Kidney epithelial cell (primary cell): ENCODE data around the gene ATG2B. TPM values are rescaled to one million over a fixed set of nuclear protein-coding genes. Genes with fewer than 3 reads are reported as not detected.

ENCODE experiments used
- DNase-seq: peaks from one replicate; pipeline ENCODE4 v3.0.0-alpha.2; 2010; ENCODE audit warnings: low read depth
- H3K27me3 ChIP-seq: 2 replicates; pipeline ENCODE4 v1.6.0; 2011; ENCODE audit warnings: low read length; ENCODE audit not compliant: control insufficient read depth, insufficient read depth
- H3K36me3 ChIP-seq: 2 replicates; pipeline ENCODE4 v1.5.1; 2011; ENCODE audit warnings: low read length; ENCODE audit not compliant: control insufficient read depth, insufficient read depth
- H3K4me3 ChIP-seq: 2 replicates; pipeline ENCODE4 v1.5.1; 2011; ENCODE audit warnings: low read depth, mild to moderate bottlenecking, control low read depth, low read length
- CTCF ChIP-seq: IDR thresholded peaks from 2 replicates; pipeline ENCODE4 v1.5.1; 2011; ENCODE audit warnings: mild to moderate bottlenecking, moderate library complexity, low read length, control low read depth, inconsistent platforms; ENCODE audit not compliant: insufficient read depth, poor library complexity, severe bottlenecking
- total RNA-seq: library from RNA; depleted of rRNA; stranded (reverse); fragments of >200 nt; gene quantifications from 2 replicates; pipeline ENCODE4 v1.2.3, GENCODE V29; 2015

Gene ATG2B
- total RNA-seq, 1 donor from 2014 or later = 12.0 TPM

GRCh38 chr14:96303981-96304380 is 59.2 kb downstream of the ATG2B start:
- no peak for DNase-seq
- Histone ChIP-seq H3K36me3 (no peaks in the 10 kb centered on the region), H3K27me3 (no peaks in the 10 kb centered on the region), H3K4me3 (no peak overlapping the region)
- no peak for TF ChIP-seq CTCF

GRCh38 chr14:96299441-96299840 is 63.7 kb downstream of the ATG2B start:
- no peak for DNase-seq
- TF ChIP-seq CTCF = no peak
- Histone ChIP-seq H3K27me3 (no peaks in the 10 kb centered on the region), H3K4me3 (no peak overlapping the region), H3K36me3 (no peaks in the 10 kb centered on the region)

- Histone ChIP-seq H3K4me3 (no peak overlapping the region), H3K36me3 (no peaks in the 10 kb centered on the region), H3K27me3 (no peaks in the 10 kb centered on the region)
- TF ChIP-seq CTCF = no peak
- no peak for DNase-seq
These were observed 65.1 kb downstream of the ATG2B start for GRCh38 chr14:96297997-96298515.

- no peaks in the 10 kb centered on the region for H3K27me3 ChIP-seq
- DNase-seq = no peak
- peak; percentile 35 for TF ChIP-seq CTCF
These were observed 66.1 kb downstream of the ATG2B start for GRCh38 chr14:96297000-96297399.

GRCh38 chr14:96294246-96294645 is 68.9 kb downstream of the ATG2B start:
- TF ChIP-seq CTCF = no peak
- no peak overlapping the region for H3K4me3 ChIP-seq
- no peak for DNase-seq
- no peaks in the 10 kb centered on the region for H3K27me3 ChIP-seq
- H3K36me3 ChIP-seq = peaks cover 1% of the 10 kb centered on the region

More at GRCh38 chr14:96297000-96297399, 66.1 kb downstream of the ATG2B start:
- no peak overlapping the region for H3K4me3 ChIP-seq
- no peaks in the 10 kb centered on the region for H3K36me3 ChIP-seq

GRCh38 chr14:96287856-96288255 is 75.3 kb downstream of the ATG2B start:
- H3K27me3 ChIP-seq = no peaks in the 10 kb centered on the region
- H3K36me3 ChIP-seq = peaks cover 1% of the 10 kb centered on the region
- no peak for DNase-seq
- TF ChIP-seq CTCF = no peak
- H3K4me3 ChIP-seq = no peak overlapping the region
